Loucy (cell line): Measurements from ENCODE around the gene EFL1.

Experiments
- H2AFZ ChIP-seq: fragments of 200-600 bp; sonication (generic); 2 replicates; pipeline ENCODE4 v1.6.0; 2016; ENCODE audit warnings: antibody characterized with exemption, mild to moderate bottlenecking, low read length, moderate library complexity
- H3F3A ChIP-seq: fragments of 200-600 bp; 2 replicates; pipeline ENCODE4 v1.6.0; 2016; ENCODE audit warnings: antibody characterized with exemption, low read depth, mild to moderate bottlenecking
- H3K27me3 ChIP-seq: fragments of 200-600 bp; sonication (generic); 2 replicates; pipeline ENCODE4 v1.6.1; 2014; ENCODE audit warnings: low read length, mild to moderate bottlenecking; ENCODE audit not compliant: insufficient read depth, poor library complexity, severe bottlenecking
- H3K36me3 ChIP-seq: fragments of 200-600 bp; sonication (generic); 2 replicates; pipeline ENCODE4 v1.6.1; 2016; ENCODE audit warnings: low read length; ENCODE audit not compliant: insufficient read depth
- H3K4me1 ChIP-seq: fragments of 200-600 bp; sonication (generic); 2 replicates; pipeline ENCODE4 v1.5.1; 2014; ENCODE audit warnings: low read length, mild to moderate bottlenecking; ENCODE audit not compliant: insufficient read depth, poor library complexity, severe bottlenecking
- H3K4me2 ChIP-seq: fragments of 200-600 bp; sonication (generic); 2 replicates; pipeline ENCODE4 v1.6.0; 2014; ENCODE audit warnings: antibody characterized with exemption, low read length, low read depth, mild to moderate bottlenecking; ENCODE audit not compliant: poor library complexity, severe bottlenecking
- H3K4me3 ChIP-seq: fragments of 200-600 bp; sonication (generic); 2 replicates; pipeline ENCODE4 v1.5.1; 2014; ENCODE audit warnings: low read length, mild to moderate bottlenecking, mixed read lengths; ENCODE audit not compliant: poor library complexity, severe bottlenecking
- H3K79me2 ChIP-seq: fragments of 200-600 bp; sonication (generic); 2 replicates; pipeline ENCODE4 v1.6.1; 2014; ENCODE audit warnings: low read length; ENCODE audit not compliant: insufficient read depth
- H3K9ac ChIP-seq: fragments of 200-600 bp; sonication (generic); 2 replicates; pipeline ENCODE4 v1.6.0; 2014; ENCODE audit warnings: mild to moderate bottlenecking, low read depth, low read length, moderate library complexity; ENCODE audit not compliant: poor library complexity, severe bottlenecking
- H3K9me2 ChIP-seq: fragments of 200-600 bp; sonication (generic); replicated peaks from 2 replicates; pipeline ENCODE4 v1.6.1; 2016; ENCODE audit warnings: low read depth, low read length, mixed read lengths
- H3K9me3 ChIP-seq: fragments of 200-600 bp; sonication (generic); 2 replicates; pipeline ENCODE4 v1.6.1; 2014; ENCODE audit warnings: mild to moderate bottlenecking, antibody characterized with exemption, low read length, low read depth; ENCODE audit not compliant: insufficient read depth
- H4K20me1 ChIP-seq: fragments of 200-600 bp; sonication (generic); 2 replicates; pipeline ENCODE4 v1.6.0; 2014; ENCODE audit warnings: antibody characterized with exemption, low read length, mild to moderate bottlenecking; ENCODE audit not compliant: insufficient read depth, poor library complexity, severe bottlenecking
- EZH2phosphoT487 ChIP-seq: fragments of 200-600 bp; IDR thresholded peaks from 2 replicates; pipeline ENCODE4 v1.6.1; 2018; ENCODE audit warnings: antibody characterized with exemption, mild to moderate bottlenecking, moderate library complexity, borderline replicate concordance
- TF ChIP-seq, protein P1 (sequence below): fragments of 200-600 bp; sonication (generic); conservative IDR thresholded peaks from 2 replicates; pipeline ENCODE4 v1.5.1; 2014; ENCODE audit warnings: mild to moderate bottlenecking, antibody characterized with exemption, low read length

Gene EFL1

DNA sequence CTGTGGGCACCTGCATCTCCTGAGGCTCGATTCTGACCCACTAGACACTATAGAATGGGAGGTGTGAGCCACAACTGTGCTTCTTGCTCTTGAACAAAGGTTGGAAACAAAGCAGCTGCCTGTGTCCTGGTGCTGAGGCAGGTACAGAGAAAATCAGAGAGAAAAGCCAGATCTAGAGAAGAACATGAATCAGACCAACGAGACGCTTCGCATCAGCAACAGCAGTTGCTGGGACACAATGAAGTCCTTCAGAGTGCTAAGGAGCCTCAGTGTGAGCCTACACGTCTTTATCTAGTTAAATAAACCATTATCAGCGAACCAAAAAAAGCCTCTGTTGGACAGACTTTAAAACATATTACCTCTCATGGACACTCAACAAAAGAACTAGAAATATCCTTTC, 130.4 kb downstream of the EFL1 start:
- Histone ChIP-seq H2AFZ (no peak overlapping the region), H3K9me3 (no peaks in the 10 kb centered on the region), H3F3A (peaks cover 4% of the 10 kb centered on the region; the same call in 1 of the 2 replicates), H3K27me3 (no peaks in the 10 kb centered on the region), H3K36me3 (peaks cover 29% of the 10 kb centered on the region; the same call in 1 of the 2 replicates), H3K4me1 (peaks cover 14% of the 10 kb centered on the region), H4K20me1 (no peaks in the 10 kb centered on the region), H3K4me3 (no peak overlapping the region), H3K79me2 (no peaks in the 10 kb centered on the region), H3K9ac (no peak overlapping the region), H3K9me2 (no peaks in the 10 kb centered on the region), H3K4me2 (no peak overlapping the region)
- TF ChIP-seq, protein P1, sequence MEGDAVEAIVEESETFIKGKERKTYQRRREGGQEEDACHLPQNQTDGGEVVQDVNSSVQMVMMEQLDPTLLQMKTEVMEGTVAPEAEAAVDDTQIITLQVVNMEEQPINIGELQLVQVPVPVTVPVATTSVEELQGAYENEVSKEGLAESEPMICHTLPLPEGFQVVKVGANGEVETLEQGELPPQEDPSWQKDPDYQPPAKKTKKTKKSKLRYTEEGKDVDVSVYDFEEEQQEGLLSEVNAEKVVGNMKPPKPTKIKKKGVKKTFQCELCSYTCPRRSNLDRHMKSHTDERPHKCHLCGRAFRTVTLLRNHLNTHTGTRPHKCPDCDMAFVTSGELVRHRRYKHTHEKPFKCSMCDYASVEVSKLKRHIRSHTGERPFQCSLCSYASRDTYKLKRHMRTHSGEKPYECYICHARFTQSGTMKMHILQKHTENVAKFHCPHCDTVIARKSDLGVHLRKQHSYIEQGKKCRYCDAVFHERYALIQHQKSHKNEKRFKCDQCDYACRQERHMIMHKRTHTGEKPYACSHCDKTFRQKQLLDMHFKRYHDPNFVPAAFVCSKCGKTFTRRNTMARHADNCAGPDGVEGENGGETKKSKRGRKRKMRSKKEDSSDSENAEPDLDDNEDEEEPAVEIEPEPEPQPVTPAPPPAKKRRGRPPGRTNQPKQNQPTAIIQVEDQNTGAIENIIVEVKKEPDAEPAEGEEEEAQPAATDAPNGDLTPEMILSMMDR = no peak

DNA sequence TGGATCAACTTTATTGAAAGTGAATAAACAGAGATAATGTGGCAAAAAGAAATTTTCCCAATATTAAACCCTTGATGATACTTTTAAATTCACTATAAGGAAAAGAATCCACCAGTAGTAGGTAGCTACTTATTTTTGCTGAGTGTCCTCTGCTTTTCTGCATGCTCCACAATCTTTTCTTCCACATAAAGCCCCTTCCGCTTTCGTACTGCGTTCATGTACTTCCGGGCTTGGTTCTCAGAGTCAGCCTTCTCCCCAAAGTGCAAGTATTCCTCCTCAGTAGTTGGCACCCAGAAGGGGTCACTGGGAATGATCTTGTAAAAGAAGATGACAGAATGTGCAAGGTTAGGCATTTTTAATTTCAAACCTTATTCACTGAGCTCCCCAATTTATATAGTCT, 132.3 kb downstream of the EFL1 start:
- Histone ChIP-seq H3K27me3 (no peaks in the 10 kb centered on the region), H3K36me3 (peaks cover 15% of the 10 kb centered on the region; the same call in 1 of the 2 replicates), H3K9ac (no peak overlapping the region), H3F3A (peaks cover 4% of the 10 kb centered on the region; the same call in 1 of the 2 replicates), H3K79me2 (no peaks in the 10 kb centered on the region), H3K9me3 (no peaks in the 10 kb centered on the region), H2AFZ (no peak overlapping the region), H4K20me1 (no peaks in the 10 kb centered on the region), H3K9me2 (no peaks in the 10 kb centered on the region), H3K4me3 (no peak overlapping the region), H3K4me2 (no peak overlapping the region), H3K4me1 (peaks cover 14% of the 10 kb centered on the region)
- TF ChIP-seq, protein P1 = no peak
- no peak for TF ChIP-seq EZH2phosphoT487

DNA sequence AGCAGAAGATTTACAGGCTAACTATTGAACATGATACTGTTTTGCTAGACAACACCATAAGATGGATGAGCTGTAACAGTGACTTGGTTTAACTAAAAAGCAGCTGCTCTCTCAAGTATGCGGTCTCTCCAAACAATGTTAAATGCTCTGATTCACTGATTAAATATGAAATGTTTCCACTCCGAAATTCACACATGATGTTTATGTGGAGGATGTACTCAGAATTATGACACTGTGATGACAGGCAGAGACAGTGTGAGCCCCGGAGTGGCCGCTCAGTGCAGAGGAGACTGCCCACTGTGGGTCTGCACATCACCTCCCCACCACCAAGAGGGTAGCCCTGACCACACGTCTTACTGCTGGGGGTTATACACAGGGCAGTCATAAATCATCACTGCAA, 132.8 kb downstream of the EFL1 start:
- H3K4me2 ChIP-seq = no peak overlapping the region
- H3K36me3 ChIP-seq = peaks cover 15% of the 10 kb centered on the region; the same call in 1 of the 2 replicates
- no peaks in the 10 kb centered on the region for H3K27me3 ChIP-seq

More for the DNA sequence above, 132.8 kb downstream of the EFL1 start:
- no peaks in the 10 kb centered on the region for H3K9me3 ChIP-seq
- no peak for TF ChIP-seq EZH2phosphoT487
- TF ChIP-seq, protein P1 = no peak
- no peaks in the 10 kb centered on the region for H4K20me1 ChIP-seq
- H3K4me3 ChIP-seq = no peak overlapping the region
- peaks cover 4% of the 10 kb centered on the region; the same call in 1 of the 2 replicates for H3F3A ChIP-seq
- H3K9me2 ChIP-seq = no peaks in the 10 kb centered on the region
- peaks cover 14% of the 10 kb centered on the region for H3K4me1 ChIP-seq
- H3K9ac ChIP-seq = no peak overlapping the region
- H3K79me2 ChIP-seq = no peaks in the 10 kb centered on the region
- H2AFZ ChIP-seq = no peak overlapping the region
